Measurements from ENCODE around the gene CDON.
"Not testable (repeated sequence)": the region's sequence is repeated elsewhere in the genome, so short reads cannot be mapped to it uniquely, and the experiment has no call there.

Gene CDON

DNA sequence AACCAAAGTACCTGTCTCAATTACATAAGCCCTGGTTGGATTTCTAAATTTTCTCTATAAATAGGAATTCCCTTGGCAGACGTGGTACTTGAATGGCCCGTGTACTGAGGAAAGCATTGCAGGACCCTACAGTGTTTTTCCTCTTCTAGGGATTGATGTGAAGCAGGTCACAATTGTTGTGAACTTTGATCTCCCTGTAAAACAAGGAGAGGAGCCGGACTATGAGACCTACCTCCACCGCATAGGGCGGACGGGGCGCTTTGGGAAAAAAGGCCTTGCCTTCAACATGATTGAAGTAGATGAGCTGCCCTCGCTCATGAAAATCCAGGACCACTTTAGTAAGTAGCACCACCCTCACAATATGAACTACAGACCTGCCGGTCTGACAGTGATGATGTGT is 141.6 kb downstream of the CDON start:
- no peak for DNase-seq

DNA sequence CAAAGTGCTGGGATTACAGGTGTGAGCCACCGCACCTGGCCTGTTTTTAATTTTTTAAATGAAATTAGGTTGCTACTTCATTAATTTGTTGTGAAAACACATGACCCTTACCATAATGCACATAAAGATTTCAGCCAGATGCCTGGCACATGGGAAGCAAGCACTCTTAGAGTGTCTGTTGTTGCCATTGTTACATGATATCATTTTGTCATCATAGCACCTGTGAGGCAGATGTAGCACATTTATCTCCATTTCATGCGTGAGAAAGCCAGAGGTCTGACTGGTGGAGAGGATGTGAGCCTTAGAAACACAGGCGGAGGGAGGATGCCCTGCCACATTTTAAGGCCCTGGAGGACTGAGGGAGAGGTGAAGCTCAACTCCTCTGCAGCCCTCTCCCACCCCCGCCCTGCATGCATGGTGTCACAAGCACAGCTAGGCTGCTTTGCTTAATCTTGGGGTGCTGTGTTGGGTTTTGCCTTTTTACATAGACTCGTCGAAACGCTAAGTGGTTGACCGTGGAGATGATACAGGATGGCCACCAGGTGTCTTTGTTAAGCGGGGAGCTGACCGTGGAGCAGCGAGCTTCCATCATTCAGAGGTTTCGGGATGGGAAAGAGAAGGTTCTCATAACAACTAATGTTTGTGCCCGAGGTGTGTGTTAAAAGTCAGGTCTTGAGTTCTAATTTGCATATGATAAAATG is 144.4 kb downstream of the CDON start:
- DNase-seq, result no peak

DNA sequence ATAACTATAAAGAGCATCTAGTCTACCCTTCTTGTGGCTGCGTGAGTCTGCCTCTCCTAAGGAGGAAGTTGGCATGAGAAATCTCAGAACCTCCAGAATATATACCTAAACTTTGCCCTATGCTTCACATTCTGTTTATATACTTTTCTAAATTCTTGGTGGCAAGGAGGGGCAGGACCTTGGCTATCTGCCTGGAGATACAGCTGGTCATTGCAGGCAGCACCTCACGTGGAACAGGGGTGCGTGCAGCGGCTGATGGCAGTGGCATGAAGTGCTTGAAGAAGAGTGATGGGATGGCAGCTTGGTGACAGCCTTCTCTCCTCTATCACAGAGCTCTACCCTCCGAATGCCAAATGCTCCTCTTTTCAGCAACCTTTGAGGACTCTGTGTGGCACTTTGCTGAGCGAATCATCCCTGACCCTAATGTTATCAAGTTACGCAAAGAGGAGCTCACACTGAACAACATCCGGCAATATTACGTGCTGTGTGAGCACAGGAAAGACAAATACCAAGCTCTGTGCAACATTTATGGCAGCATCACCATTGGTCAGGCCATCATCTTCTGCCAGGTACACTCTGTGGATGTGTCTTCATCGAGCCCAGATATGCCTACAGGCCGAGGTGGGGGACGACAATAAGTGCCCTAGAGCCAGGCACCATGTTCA is 145.9 kb downstream of the CDON start:
- DNase-seq, result no peak

DNA sequence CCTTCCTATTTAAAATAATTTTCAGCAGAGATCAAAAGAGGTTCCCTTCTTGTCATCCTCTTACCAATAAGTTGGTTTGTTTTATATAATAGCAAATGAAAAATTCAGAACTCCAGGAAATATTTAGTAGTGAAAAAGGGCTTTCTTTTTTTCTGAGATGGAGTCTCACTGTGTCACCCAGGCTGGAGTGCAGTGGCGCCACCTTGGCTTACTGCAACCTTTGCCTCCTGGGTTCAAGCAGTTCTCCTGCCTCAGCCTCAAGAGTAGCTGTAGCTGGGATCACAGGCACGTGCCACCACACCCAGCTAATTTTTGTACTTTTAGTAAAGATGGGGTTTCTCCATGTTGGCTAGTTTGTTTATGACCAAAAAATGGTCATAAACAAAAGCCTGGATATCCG is 148.1 kb downstream of the CDON start:
- not testable (repeated sequence) for DNase-seq

- no peak for DNase-seq
Measured at GRCh38 chr11:125910226-125910849, 152.3 kb downstream of the CDON start.
